ENCODE results near the gene KIF12.

The KIF12 gene

GRCh38 chr9:114080195-114080772 lies 18.8 kb downstream of the KIF12 start:
- Histone ChIP-seq H3K27ac (ENCODE audit: low read depth, low read length) (no peak overlapping the region), H3K4me1 (ENCODE audit: control insufficient read depth, low read length) (no peaks in the 10 kb centered on the region), H3K4me2 (ENCODE audit: low read length) (no peak overlapping the region), H3K36me3 (ENCODE audit: control insufficient read depth, low read length) (no peaks in the 10 kb centered on the region), H3K9me3 (ENCODE audit: control insufficient read depth, insufficient read depth, low read length) (no peaks in the 10 kb centered on the region), H3K9me2 (replicated peaks; ENCODE audit: control insufficient read depth, low read length) (no peaks in the 10 kb centered on the region), H3F3A (ENCODE audit: control insufficient read depth, insufficient read depth) (no peaks in the 10 kb centered on the region), H4K20me1 (ENCODE audit: control insufficient read depth, insufficient read depth, low read depth, low read length) (no peaks in the 10 kb centered on the region), H3K4me3 (ENCODE audit: low read length) (no peak overlapping the region), H3K27me3 (ENCODE audit: control insufficient read depth, low read length) (peaks cover 11% of the 10 kb centered on the region; the same call in 1 of the 2 replicates), H3K79me2 (ENCODE audit: control insufficient read depth, low read length) (no peaks in the 10 kb centered on the region)
- no peak for TF ChIP-seq EZH2phosphoT487 (IDR thresholded peaks at IDR 0.05; ENCODE audit: borderline replicate concordance, low read length)
- no peak for TF ChIP-seq CTCF (IDR thresholded peaks at IDR 0.05; ENCODE audit: low read depth, low read length, poor library complexity, severe bottlenecking)

- Histone ChIP-seq H3K36me3 (ENCODE audit: control insufficient read depth, low read length) (no peaks in the 10 kb centered on the region), H3K4me1 (ENCODE audit: control insufficient read depth, low read length) (no peaks in the 10 kb centered on the region), H3K9me3 (ENCODE audit: control insufficient read depth, insufficient read depth, low read length) (no peaks in the 10 kb centered on the region), H3K79me2 (ENCODE audit: control insufficient read depth, low read length) (no peaks in the 10 kb centered on the region), H3K4me3 (ENCODE audit: low read length) (no peak overlapping the region), H3K9me2 (replicated peaks; ENCODE audit: control insufficient read depth, low read length) (no peaks in the 10 kb centered on the region), H3K27ac (ENCODE audit: low read depth, low read length) (no peak overlapping the region), H4K20me1 (ENCODE audit: control insufficient read depth, insufficient read depth, low read depth, low read length) (no peaks in the 10 kb centered on the region), H3F3A (ENCODE audit: control insufficient read depth, insufficient read depth) (no peaks in the 10 kb centered on the region), H3K27me3 (ENCODE audit: control insufficient read depth, low read length) (peaks cover 10% of the 10 kb centered on the region; the same call in 1 of the 2 replicates), H3K4me2 (ENCODE audit: low read length) (no peak overlapping the region)
- TF ChIP-seq CTCF (IDR thresholded peaks at IDR 0.05; ENCODE audit: low read depth, low read length, poor library complexity, severe bottlenecking) (no peak), EZH2phosphoT487 (IDR thresholded peaks at IDR 0.05; ENCODE audit: borderline replicate concordance, low read length) (no peak)
These were observed 20.3 kb downstream of the KIF12 start for GRCh38 chr9:114078781-114079156.

- H3K9me3 ChIP-seq (ENCODE audit: control insufficient read depth, insufficient read depth, low read length), result no peaks in the 10 kb centered on the region
- no peaks in the 10 kb centered on the region for H3K36me3 ChIP-seq (ENCODE audit: control insufficient read depth, low read length)
- H3K27ac ChIP-seq (ENCODE audit: low read depth, low read length), result no peak within 1 kb of the TSS
- no peak for TF ChIP-seq CTCF (IDR thresholded peaks at IDR 0.05; ENCODE audit: low read depth, low read length, poor library complexity, severe bottlenecking)
- no peak for TF ChIP-seq EZH2phosphoT487 (IDR thresholded peaks at IDR 0.05; ENCODE audit: borderline replicate concordance, low read length)
- H3K79me2 ChIP-seq (ENCODE audit: control insufficient read depth, low read length), result no peaks in the 10 kb centered on the region
- H3K4me3 ChIP-seq (ENCODE audit: low read length), result no peak within 1 kb of the TSS
- no peaks in the 10 kb centered on the region for H3K4me1 ChIP-seq (ENCODE audit: control insufficient read depth, low read length)
- H3K27me3 ChIP-seq (ENCODE audit: control insufficient read depth, low read length), result peaks cover 8% of the 10 kb centered on the region; the same call in 1 of the 2 replicates
- no peak within 1 kb of the TSS for H3K4me2 ChIP-seq (ENCODE audit: low read length)
- H3F3A ChIP-seq (ENCODE audit: control insufficient read depth, insufficient read depth), result no peaks in the 10 kb centered on the region
- no peaks in the 10 kb centered on the region for H4K20me1 ChIP-seq (ENCODE audit: control insufficient read depth, insufficient read depth, low read depth, low read length)
- H3K9me2 ChIP-seq (replicated peaks; ENCODE audit: control insufficient read depth, low read length), result no peaks in the 10 kb centered on the region
These were observed 20.9 kb downstream of the KIF12 start, which contains the start of gene AMBP for GRCh38 chr9:114078021-114078780. Gene AMBP, minus strand, starts transcription at chr9:114078300. Its CDS starts 91 bp downstream, at chr9:114078209.
